ENCODE measurements around the gene DBF4B. TPM values are rescaled to one million over a fixed set of nuclear protein-coding genes. Genes with fewer than 3 reads are reported as not detected.

The DBF4B gene
- total and polyA plus RNA-seq, 2 of the 13 experiments (the other 11 are each of a cell fraction or from before 2014, with no cell fraction given), result 11.7 to 13.2 TPM

GRCh38 chr17:44775136-44775837 lies 66.8 kb downstream of the DBF4B start (continued):
- TF ChIP-seq ZNF687 (CRISPR knock-in tag; IDR thresholded peaks at IDR 0.05) (peak; percentile 94), HDAC1 (CRISPR knock-in tag; IDR thresholded peaks at IDR 0.05) (peak; percentile 33; the same call in 1 of the 2 replicates), NR2F2 (IDR thresholded peaks at IDR 0.05; ENCODE audit: borderline replicate concordance, low read depth) (peak; percentile 15; the same call in 1 of the 2 replicates), NFIB (CRISPR knock-in tag; IDR thresholded peaks at IDR 0.05; ENCODE audit: borderline replicate concordance) (peak; percentile 87; the same call in 1 of the 2 replicates), THYN1 (CRISPR knock-in tag; IDR thresholded peaks at IDR 0.05; ENCODE audit: borderline replicate concordance, low read depth) (no peak), SATB2 (CRISPR knock-in tag; IDR thresholded peaks at IDR 0.05) (no peak), ATF2 (CRISPR knock-in tag; IDR thresholded peaks at IDR 0.05) (no peak), ZNF567 (CRISPR knock-in tag; IDR thresholded peaks at IDR 0.05; ENCODE audit: borderline replicate concordance) (no peak; the same call in 1 of the 2 replicates), IRX3 (CRISPR knock-in tag; IDR thresholded peaks at IDR 0.05; ENCODE audit: borderline replicate concordance, low read depth) (peak; percentile 67; the same call in 1 of the 2 replicates), RNF2 (conservative IDR thresholded peaks at IDR 0.05; ENCODE audit: low read depth) (peak; percentile 51; the same call in 1 of the 2 replicates), ZNF713 (CRISPR knock-in tag; IDR thresholded peaks at IDR 0.05) (no peak), ATF6 (CRISPR knock-in tag; conservative IDR thresholded peaks at IDR 0.05) (no peak), MIXL1 (CRISPR knock-in tag; IDR thresholded peaks at IDR 0.05) (peak; percentile 61; the same call in 1 of the 2 replicates), ZNF572 (CRISPR knock-in tag; IDR thresholded peaks at IDR 0.05) (no peak), THAP11 (CRISPR knock-in tag; IDR thresholded peaks at IDR 0.05) (no peak)
- TF ChIP-seq, protein P1, sequence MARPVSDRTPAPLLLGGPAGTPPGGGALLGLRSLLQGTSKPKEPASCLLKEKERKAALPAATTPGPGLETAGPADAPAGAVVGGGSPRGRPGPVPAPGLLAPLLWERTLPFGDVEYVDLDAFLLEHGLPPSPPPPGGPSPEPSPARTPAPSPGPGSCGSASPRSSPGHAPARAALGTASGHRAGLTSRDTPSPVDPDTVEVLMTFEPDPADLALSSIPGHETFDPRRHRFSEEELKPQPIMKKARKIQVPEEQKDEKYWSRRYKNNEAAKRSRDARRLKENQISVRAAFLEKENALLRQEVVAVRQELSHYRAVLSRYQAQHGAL (CRISPR knock-in tag; IDR thresholded peaks at IDR 0.05; ENCODE audit: not compliant biosample characterization), result no peak

All from HepG2 (cell line).